Ovary (tissue), 9 donors: ENCODE data around the gene POMT1. TPM values are rescaled to one million over a fixed set of nuclear protein-coding genes. Genes with fewer than 3 reads are reported as not detected.

Source experiments
- DNase-seq, 5 donors: peaks; one replicate each; pipeline ENCODE4 v3.0.0-alpha.2; 2019 to 2020
- H3K27ac ChIP-seq, 2 donors: fragments of 200-600 bp; one replicate each; pipeline versions ENCODE4 v1.5.1 to v1.8.0; 2019 to 2022
- H3K27me3 ChIP-seq: fragments of 200-600 bp; one replicate; pipeline ENCODE4 v1.8.0; 2022
- H3K36me3 ChIP-seq: fragments of 200-600 bp; sonication (generic); one replicate; pipeline ENCODE4 v1.5.1; 2019
- H3K4me1 ChIP-seq: one replicate; pipeline ENCODE4 v1.8.1; 2013; ENCODE audit warnings: mild to moderate bottlenecking, moderate library complexity; ENCODE audit not compliant: insufficient read depth
- H3K4me3 ChIP-seq: fragments of 200-600 bp; sonication (generic); one replicate; pipeline ENCODE4 v1.5.1; 2017
- H3K9me3 ChIP-seq, 2 donors: fragments of 200-600 bp in 1 of 2; sonication (generic) in 1 of 2; one replicate each; pipeline versions ENCODE4 v1.5.1 to v1.8.1; 2013 to 2019; ENCODE audit warnings: mild to moderate bottlenecking in 1 of 2, moderate library complexity in 1 of 2
- EP300 ChIP-seq: sonication (generic); formaldehyde crosslinking; IDR thresholded peaks from one replicate; pipeline ENCODE4 v1.6.1; 2017; ENCODE audit warnings: antibody characterized with exemption
- POLR2A ChIP-seq: fragments of 450-650 bp; IDR thresholded peaks from one replicate; pipeline ENCODE4 v1.6.1; 2017; ENCODE audit warnings: antibody characterized with exemption, mild to moderate bottlenecking, moderate library complexity
- WGBS, 3 donors: extraction: QIAGEN DNeasy Blood & Tissue Kit in 1 of 3; methylation state at CpG; one replicate each; pipeline versions ENCODE4 v1.1.5 to v1.1.7; 2013 to 2017; 5-methylcytosine and 5-hydroxymethylcytosine counted together
- intact Hi-C, 4 donors: fragments of 100-400 bp; cut with DNase I; formaldehyde crosslinking; loops; one replicate each; pipeline versions ENCODE4 v1.11.0 to v1.15.1; 2022 to 2023
- polyA plus RNA-seq, 2 donors: library from polyadenylated mRNA; stranded (reverse); fragments of 200-250 nt in 1 of 2; fragments of 350-450 nt in 1 of 2; fragmentation: Illumina TruSeq in 1 of 2; extraction: RNeasy Lipid Tissue Mini Kit (QIAGEN cat#74804) in 1 of 2; gene quantifications; one replicate each; pipeline ENCODE4 v1.2.3, GENCODE V29; 2013 to 2014
- total RNA-seq, 7 donors: library from RNA; depleted of rRNA in 2 of 7; stranded (reverse); fragments of >200 nt in 2 of 7; fragmentation: NEBNext Ultra II Directional in 3 of 7; extraction: Animal tissue kit (Norgen Biotek cat#: 25700) in 3 of 7; gene quantifications; one replicate each; pipeline versions ENCODE4 v1.1.0 to v1.2.4, GENCODE V29; 2016 to 2023
- TF ChIP-seq, protein P1 (sequence below), 3 donors: fragments of 450-650 bp in 2 of 3; fragments of 200-600 bp in 1 of 3; IDR thresholded peaks; one replicate each; pipeline versions ENCODE4 v1.5.1 to v1.8.0; 2016 to 2022; ENCODE audit warnings: antibody characterized with exemption in 3 of 3, mild to moderate bottlenecking in 1 of 3
- donor health status: DM: no; HTN: no; CAD: no; lungs with moderate emphysema.
- donor health status: DM: no; HTN: no; CAD: no.
- donor health status: Bipolar disorder and iron deficiency.
- donor health status: DM: yes; HTN: yes; CAD: no.
- donor health status: DM: no; HTN: no; CAD: no.
- donor health status: DM: yes; HTN: yes; CAD: no.

The POMT1 gene
- total and polyA plus RNA-seq, 9 donors: 14.6 to 30.8 (median 25.1) TPM

DNA sequence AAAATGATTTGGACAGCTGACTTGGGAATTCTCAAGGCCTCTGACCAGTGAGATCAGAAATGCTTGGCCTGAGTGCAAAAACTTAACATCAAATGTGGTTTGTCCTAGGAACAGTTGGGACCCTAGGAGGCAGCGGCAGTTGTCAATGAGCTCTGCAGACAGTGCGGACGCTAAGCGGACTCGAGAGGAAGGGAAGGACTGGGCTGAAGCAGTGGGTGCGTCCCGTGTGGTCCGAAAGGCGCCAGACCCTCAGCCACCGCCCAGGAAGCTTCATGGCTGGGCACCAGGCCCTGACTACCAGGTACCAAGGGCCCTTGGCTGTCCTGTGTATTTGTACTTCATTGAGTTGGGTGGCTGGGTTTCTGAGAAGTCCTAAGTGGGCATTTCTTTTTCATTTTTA is 43.7 kb upstream of the POMT1 start:
- no peaks in the 10 kb centered on the region for H3K36me3 ChIP-seq
- 93 to 94% (median 93%) methylated on average over 10 of the region's 10 CpGs for WGBS, 3 donors
- H3K9me3 ChIP-seq: no peaks in the 10 kb centered on the region
- H3K27ac ChIP-seq: no peak overlapping the region
- intact Hi-C loops: no loop called here
- no peaks in the 10 kb centered on the region for H3K27me3 ChIP-seq
- TF ChIP-seq EP300 (no peak), POLR2A (no peak)
- TF ChIP-seq, protein P1, sequence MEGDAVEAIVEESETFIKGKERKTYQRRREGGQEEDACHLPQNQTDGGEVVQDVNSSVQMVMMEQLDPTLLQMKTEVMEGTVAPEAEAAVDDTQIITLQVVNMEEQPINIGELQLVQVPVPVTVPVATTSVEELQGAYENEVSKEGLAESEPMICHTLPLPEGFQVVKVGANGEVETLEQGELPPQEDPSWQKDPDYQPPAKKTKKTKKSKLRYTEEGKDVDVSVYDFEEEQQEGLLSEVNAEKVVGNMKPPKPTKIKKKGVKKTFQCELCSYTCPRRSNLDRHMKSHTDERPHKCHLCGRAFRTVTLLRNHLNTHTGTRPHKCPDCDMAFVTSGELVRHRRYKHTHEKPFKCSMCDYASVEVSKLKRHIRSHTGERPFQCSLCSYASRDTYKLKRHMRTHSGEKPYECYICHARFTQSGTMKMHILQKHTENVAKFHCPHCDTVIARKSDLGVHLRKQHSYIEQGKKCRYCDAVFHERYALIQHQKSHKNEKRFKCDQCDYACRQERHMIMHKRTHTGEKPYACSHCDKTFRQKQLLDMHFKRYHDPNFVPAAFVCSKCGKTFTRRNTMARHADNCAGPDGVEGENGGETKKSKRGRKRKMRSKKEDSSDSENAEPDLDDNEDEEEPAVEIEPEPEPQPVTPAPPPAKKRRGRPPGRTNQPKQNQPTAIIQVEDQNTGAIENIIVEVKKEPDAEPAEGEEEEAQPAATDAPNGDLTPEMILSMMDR (IDR thresholded peaks at IDR 0.05): no peak
- H3K4me1 ChIP-seq: no peaks in the 10 kb centered on the region
- H3K4me3 ChIP-seq: no peak overlapping the region
- DNase-seq: peak in 1 of 5 donors; percentile 21

DNA sequence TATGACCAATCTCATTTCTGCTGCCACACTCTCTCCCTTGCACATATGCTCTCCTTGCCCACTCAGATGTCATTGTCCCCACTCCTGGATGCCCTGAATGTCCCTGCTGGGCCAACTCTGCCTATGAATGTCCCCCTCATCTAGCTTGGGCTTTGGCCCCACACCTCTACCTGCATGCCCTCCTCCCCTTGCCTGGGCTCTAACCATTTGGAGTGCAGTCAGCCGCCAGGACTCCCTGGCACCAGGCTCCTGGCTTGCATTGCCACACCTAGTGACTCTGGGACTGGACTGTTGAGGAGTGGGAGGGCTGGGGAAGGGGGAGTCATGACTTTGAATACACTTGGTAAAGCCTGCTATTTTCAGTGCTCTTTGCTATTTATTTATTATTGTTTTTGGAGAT is 41.6 kb upstream of the POMT1 start:
- no peak overlapping the region for H3K27ac ChIP-seq
- H3K4me1 ChIP-seq: no peaks in the 10 kb centered on the region
- peak in 1 of 5 donors; percentile 15 for DNase-seq
- no peak for TF ChIP-seq POLR2A
- TF ChIP-seq EP300: no peak
- TF ChIP-seq, protein P1 (IDR thresholded peaks at IDR 0.05): no peak
- intact Hi-C loops: no loop called here
- no peaks in the 10 kb centered on the region for H3K36me3 ChIP-seq
- H3K4me3 ChIP-seq: no peak overlapping the region
- H3K27me3 ChIP-seq: no peaks in the 10 kb centered on the region
- no peaks in the 10 kb centered on the region for H3K9me3 ChIP-seq
- WGBS, 3 donors: 95 to 100% (median 96%) methylated on average over 1 of the region's 1 CpG

DNA sequence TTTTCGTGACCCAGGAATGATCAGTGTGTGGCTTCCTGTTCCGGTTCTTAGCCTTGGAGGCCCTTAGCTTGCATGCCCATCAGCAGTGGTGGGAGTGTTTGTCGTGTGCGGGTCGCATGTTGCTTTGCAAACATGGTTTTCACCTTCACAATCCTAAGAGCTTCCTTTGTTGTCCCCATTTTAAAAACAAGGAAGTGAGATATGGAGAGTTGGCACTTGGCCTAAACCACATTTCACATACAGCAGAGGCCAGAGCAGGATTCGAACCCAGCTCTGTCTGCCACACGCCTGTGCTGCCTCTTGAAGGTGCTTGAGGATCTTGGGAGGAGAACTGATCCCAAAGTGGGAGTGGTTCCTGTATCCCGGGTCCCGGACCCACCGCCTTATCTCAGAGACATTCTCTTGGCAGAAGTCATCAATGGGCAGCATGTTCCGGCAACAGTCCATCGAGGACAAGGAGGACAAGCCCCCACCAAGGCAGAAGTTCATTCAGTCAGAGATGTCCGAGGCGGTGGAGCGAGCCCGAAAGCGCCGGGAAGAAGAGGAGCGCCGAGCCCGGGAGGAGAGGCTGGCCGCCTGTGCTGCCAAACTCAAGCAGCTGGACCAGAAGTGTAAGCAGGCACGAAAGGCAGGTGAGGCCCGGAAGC is 38.2 kb upstream of the POMT1 start:
- Histone ChIP-seq H3K27ac (no peak overlapping the region), H3K4me1 (peaks cover 3% of the 10 kb centered on the region), H3K4me3 (no peak overlapping the region), H3K36me3 (no peaks in the 10 kb centered on the region), H3K27me3 (no peaks in the 10 kb centered on the region), H3K9me3 (no peaks in the 10 kb centered on the region)
- WGBS, 3 donors: 59 to 75% (median 70%) methylated on average over 24 of the region's 24 CpGs
- peak in 1 of 5 donors; percentile 32 for DNase-seq
- intact Hi-C loops: no loop called here
- no peak for TF ChIP-seq EP300
- no peak for TF ChIP-seq POLR2A
- TF ChIP-seq, protein P1 (IDR thresholded peaks at IDR 0.05): no peak

DNA sequence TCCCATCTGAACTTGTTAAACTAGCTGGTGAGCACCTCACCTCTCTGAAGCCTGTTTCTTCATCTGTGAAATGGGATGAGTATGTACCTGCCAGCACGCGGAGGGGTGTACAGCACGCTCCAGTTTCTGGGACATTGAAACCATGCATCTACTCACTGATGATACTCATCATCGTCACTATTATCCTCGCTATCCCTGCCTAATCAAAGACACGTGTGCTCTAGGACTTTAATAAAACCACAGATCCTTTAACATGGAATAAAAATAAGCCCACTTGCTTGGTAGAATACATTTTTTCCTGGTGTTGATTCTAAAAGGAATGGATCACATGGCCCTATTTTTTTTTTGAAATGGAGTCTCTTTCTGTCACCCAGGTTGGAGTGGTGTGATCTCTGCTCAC is 37.3 kb upstream of the POMT1 start:
- no peak overlapping the region for H3K4me3 ChIP-seq
- intact Hi-C loops: no loop called here
- peak in 1 of 5 donors; percentile 5 for DNase-seq
- peaks cover 3% of the 10 kb centered on the region for H3K4me1 ChIP-seq
- no peaks in the 10 kb centered on the region for H3K27me3 ChIP-seq
- H3K36me3 ChIP-seq: no peaks in the 10 kb centered on the region
- TF ChIP-seq, protein P1 (IDR thresholded peaks at IDR 0.05): no peak
- no peak for TF ChIP-seq POLR2A
- 83 to 86% (median 84%) methylated on average over 6 of the region's 6 CpGs for WGBS, 3 donors
- no peaks in the 10 kb centered on the region for H3K9me3 ChIP-seq
- no peak overlapping the region for H3K27ac ChIP-seq
